ENCODE data around the gene ATXN1.

GRCh38 chr6:16634855-16635254 is 126.4 kb downstream of the ATXN1 start:
- TF ChIP-seq, protein P1, sequence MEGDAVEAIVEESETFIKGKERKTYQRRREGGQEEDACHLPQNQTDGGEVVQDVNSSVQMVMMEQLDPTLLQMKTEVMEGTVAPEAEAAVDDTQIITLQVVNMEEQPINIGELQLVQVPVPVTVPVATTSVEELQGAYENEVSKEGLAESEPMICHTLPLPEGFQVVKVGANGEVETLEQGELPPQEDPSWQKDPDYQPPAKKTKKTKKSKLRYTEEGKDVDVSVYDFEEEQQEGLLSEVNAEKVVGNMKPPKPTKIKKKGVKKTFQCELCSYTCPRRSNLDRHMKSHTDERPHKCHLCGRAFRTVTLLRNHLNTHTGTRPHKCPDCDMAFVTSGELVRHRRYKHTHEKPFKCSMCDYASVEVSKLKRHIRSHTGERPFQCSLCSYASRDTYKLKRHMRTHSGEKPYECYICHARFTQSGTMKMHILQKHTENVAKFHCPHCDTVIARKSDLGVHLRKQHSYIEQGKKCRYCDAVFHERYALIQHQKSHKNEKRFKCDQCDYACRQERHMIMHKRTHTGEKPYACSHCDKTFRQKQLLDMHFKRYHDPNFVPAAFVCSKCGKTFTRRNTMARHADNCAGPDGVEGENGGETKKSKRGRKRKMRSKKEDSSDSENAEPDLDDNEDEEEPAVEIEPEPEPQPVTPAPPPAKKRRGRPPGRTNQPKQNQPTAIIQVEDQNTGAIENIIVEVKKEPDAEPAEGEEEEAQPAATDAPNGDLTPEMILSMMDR (conservative IDR thresholded peaks at IDR 0.05; ENCODE audit: low read depth, low read length), result no peak
- TF ChIP-seq EZH2 (IDR thresholded peaks at IDR 0.05; ENCODE audit: borderline replicate concordance, low read depth, low read length, poor library complexity, severe bottlenecking), result no peak
